K562 (cell line): ENCODE measurements around the gene RCOR3. TPM values are rescaled to one million over a fixed set of nuclear protein-coding genes. Genes with fewer than 3 reads are reported as not detected.

Experiments
- ADNP ChIP-seq: fragments of 200-800 bp; sonication (Bioruptor generic); IDR thresholded peaks from 2 replicates; pipeline ENCODE4 v1.6.1; 2016; ENCODE audit warnings: missing genetic modification characterization, missing compliant biosample characterization
- DDX20 ChIP-seq: fragments of 450-650 bp; IDR thresholded peaks from 2 replicates; pipeline ENCODE4 v1.6.1; 2016; ENCODE audit warnings: missing genetic modification characterization, low read depth, mild to moderate bottlenecking, missing compliant biosample characterization, moderate library complexity
- ELF2 ChIP-seq: fragments of 250-450 bp; sonication (Bioruptor Pico); IDR thresholded peaks from 2 replicates; pipeline ENCODE4 v1.5.0; 2021; ENCODE audit warnings: mild to moderate bottlenecking
- FIP1L1 ChIP-seq: fragments of 200-400 bp; formaldehyde crosslinking; IDR thresholded peaks from 2 replicates; pipeline ENCODE4 v1.6.1; 2018; ENCODE audit warnings: mild to moderate bottlenecking, low read depth, low read length; ENCODE audit not compliant: poor library complexity, severe bottlenecking
- IRF1 ChIP-seq: sonication (generic); formaldehyde crosslinking; IDR thresholded peaks from 2 replicates; pipeline ENCODE4 v1.8.0; 2022; ENCODE audit warnings: missing genetic modification reagents, mild to moderate bottlenecking, borderline replicate concordance
- MTA2 ChIP-seq: fragments of 450-650 bp; IDR thresholded peaks from 2 replicates; pipeline ENCODE4 v1.6.1; 2016; ENCODE audit warnings: low read depth
- NR4A1 ChIP-seq, 2 experiments: fragments of 250-450 bp in 1 of 2; fragments of 450-650 bp in 1 of 2; sonication (Bioruptor Pico) in 1 of 2; IDR thresholded peaks; 2 replicates each; pipeline versions ENCODE4 v1.4.0 to v1.6.1; 2016 to 2020; ENCODE audit warnings: mild to moderate bottlenecking in 2 of 2, missing compliant biosample characterization in 1 of 2, missing genetic modification characterization in 1 of 2, moderate library complexity in 1 of 2
- PBX2 ChIP-seq, 2 experiments: IDR thresholded peaks in 1 of 2; conservative IDR thresholded peaks in 1 of 2; 2 replicates each; pipeline ENCODE4 v1.6.1; 2016; ENCODE audit warnings: low read depth in 2 of 2, mild to moderate bottlenecking in 1 of 2, missing compliant biosample characterization in 1 of 2, missing genetic modification characterization in 1 of 2, moderate library complexity in 1 of 2
- PCBP1 ChIP-seq: fragments of 200-400 bp; formaldehyde crosslinking; IDR thresholded peaks from 2 replicates; pipeline ENCODE4 v1.6.1; 2018; ENCODE audit warnings: mild to moderate bottlenecking, low read depth, low read length; ENCODE audit not compliant: poor library complexity, severe bottlenecking
- POLR3A ChIP-seq: IDR thresholded peaks from 2 replicates; pipeline ENCODE4 v1.6.1; 2011; ENCODE audit warnings: borderline replicate concordance, mild to moderate bottlenecking, moderate library complexity; ENCODE audit not compliant: insufficient read length, insufficient read depth; ENCODE audit errors: extremely low read depth
- PTTG1 ChIP-seq: fragments of 450-650 bp; IDR thresholded peaks from 2 replicates; pipeline ENCODE4 v1.6.1; 2016; ENCODE audit warnings: low read depth, mild to moderate bottlenecking, missing genetic modification characterization, missing compliant biosample characterization
- RBM34 ChIP-seq: fragments of 200-400 bp; formaldehyde crosslinking; IDR thresholded peaks from 2 replicates; pipeline ENCODE4 v1.6.1; 2018; ENCODE audit warnings: low read length, borderline replicate concordance; ENCODE audit not compliant: insufficient read depth
- RNF219 ChIP-seq: fragments of 250-450 bp; sonication (Bioruptor Pico); IDR thresholded peaks from 2 replicates; pipeline ENCODE4 v1.5.0; 2022; ENCODE audit warnings: mild to moderate bottlenecking
- ZBTB33 ChIP-seq: sonication (generic); formaldehyde crosslinking; IDR thresholded peaks from 2 replicates; pipeline ENCODE4 v1.8.1; 2023; ENCODE audit warnings: mild to moderate bottlenecking, missing genetic modification reagents
- ZNF282 ChIP-seq: sonication (generic); formaldehyde crosslinking; IDR thresholded peaks from 2 replicates; pipeline ENCODE4 v1.8.1; 2023; ENCODE audit warnings: missing genetic modification reagents
- polyA plus RNA-seq, 8 experiments: library from polyadenylated mRNA; depleted of rRNA in 4 of 8; stranded (reverse) in 5 of 8; unstranded in 3 of 8; fragments of >200 nt; fragmentation: Nextera tagmentation in 2 of 8; fragmentation: Illumina TruSeq in 1 of 8; extraction: Ambion mirVana in 2 of 8; extraction: Trizol in 1 of 8; gene quantifications; 2 replicates each; pipeline versions ENCODE4 v1.2.1 to v1.2.3, GENCODE V29; 2011 to 2014; ENCODE audit warnings: inconsistent platforms in 1 of 8, missing spikeins in 1 of 8
- total RNA-seq, 7 experiments: library from RNA; depleted of rRNA in 6 of 7; stranded (reverse); fragments of >200 nt in 6 of 7; fragmentation: Illumina TruSeq in 2 of 7; extraction: Trizol in 2 of 7; gene quantifications; 2 replicates each; pipeline versions ENCODE4 v1.2.1 to v1.2.3, GENCODE V29; 2011 to 2021; ENCODE audit warnings: low replicate concordance in 1 of 7

The RCOR3 gene
- total and polyA plus RNA-seq, 9 of the 15 experiments (the other 6 are each of a cell fraction or from before 2014, with no cell fraction given): 9.7 to 42.7 (median 29.5) TPM

- TF ChIP-seq IRF1 (CRISPR knock-in tag) (peak; percentile 84; the same call in 1 of the 2 replicates), ZNF282 (CRISPR knock-in tag) (0 out of 2 replicates have a peak, but pooled peaks have one; percentile 27), RNF219 (CRISPR knock-in tag) (no peak), NR4A1 (CRISPR knock-in tag; IDR thresholded peaks at IDR 0.05) (peak; percentile 82), NR4A1 (tag; IDR thresholded peaks at IDR 0.05) (0 out of 2 replicates have a peak, but pooled peaks have one; percentile 53), DDX20 (tag) (no peak), RBM34 (peak; percentile 68; the same call in 1 of the 2 replicates), ZBTB33 (CRISPR knock-in tag) (peak; percentile 63), PCBP1 (peak; percentile 100), ELF2 (CRISPR knock-in tag) (peak; percentile 31; the same call in 1 of the 2 replicates), POLR3A (no peak), MTA2 (no peak), PBX2 (CRISPR knock-in tag; IDR thresholded peaks at IDR 0.05; ENCODE audit: low read depth) (no peak), PBX2 (tag; conservative IDR thresholded peaks at IDR 0.05; ENCODE audit: low read depth) (no peak), FIP1L1 (peak; percentile 86), PTTG1 (tag) (no peak), ADNP (tag) (peak; percentile 71; the same call in 1 of the 2 replicates)
Measured at GRCh38 chr1:211258756-211259637, at the start of gene RCOR3 (continued).
